GM23338 (cell line): Measurements from ENCODE around the gene RFX8. TPM values are rescaled to one million over a fixed set of nuclear protein-coding genes. Genes with fewer than 3 reads are reported as not detected.
A peak's percentile ranks its signal among the peaks of the same experiment; 100 is the strongest.
"Not testable (repeated sequence)": the region's sequence is repeated elsewhere in the genome, so short reads cannot be mapped to it uniquely, and the experiment has no call there.

Experiments used
- ATAC-seq: fragments of 200-7000 bp; cut with Tn5 transposase; 3 replicates; pipeline ENCODE4 v1.9.1; 2020
- DNase-seq: peaks from one replicate; pipeline ENCODE4 v3.0.0-alpha.2; 2015; ENCODE audit warnings: low spot score
- H2AFZ ChIP-seq: fragments of 200-600 bp; sonication (generic); 2 replicates; pipeline ENCODE4 v1.8.0; 2016; ENCODE audit warnings: antibody characterized with exemption, mild to moderate bottlenecking, moderate library complexity
- H3F3A ChIP-seq: fragments of 200-600 bp; sonication (generic); replicated peaks from 2 replicates; pipeline ENCODE4 v1.8.0; 2017; ENCODE audit warnings: antibody characterized with exemption, mixed run types, low read depth
- H3K27ac ChIP-seq: fragments of 200-600 bp; sonication (generic); 2 replicates; pipeline ENCODE4 v1.6.1; 2016; ENCODE audit warnings: low read depth
- H3K27me3 ChIP-seq: fragments of 200-600 bp; sonication (generic); 2 replicates; pipeline ENCODE4 v1.8.0; 2016; ENCODE audit warnings: mild to moderate bottlenecking, mixed run types, moderate library complexity; ENCODE audit not compliant: insufficient read depth
- H3K36me3 ChIP-seq: fragments of 200-600 bp; sonication (generic); 2 replicates; pipeline ENCODE4 v1.8.0; 2016; ENCODE audit warnings: mild to moderate bottlenecking; ENCODE audit not compliant: insufficient read depth
- H3K4me1 ChIP-seq: fragments of 200-600 bp; sonication (generic); 2 replicates; pipeline ENCODE4 v1.8.0; 2016; ENCODE audit warnings: mild to moderate bottlenecking, moderate library complexity; ENCODE audit not compliant: insufficient read depth
- H3K4me2 ChIP-seq: fragments of 200-600 bp; sonication (generic); 2 replicates; pipeline ENCODE4 v1.7.1; 2017; ENCODE audit warnings: mixed run types
- H3K4me3 ChIP-seq: fragments of 200-600 bp; sonication (generic); 2 replicates; pipeline ENCODE4 v1.6.1; 2016; ENCODE audit warnings: mixed run types
- H3K79me2 ChIP-seq: fragments of 200-600 bp; sonication (generic); replicated peaks from 2 replicates; pipeline ENCODE4 v1.8.0; 2017; ENCODE audit warnings: mild to moderate bottlenecking; ENCODE audit not compliant: insufficient read depth
- H3K9me2 ChIP-seq: fragments of 200-600 bp; sonication (generic); 2 replicates; pipeline ENCODE4 v1.8.0; 2017; ENCODE audit not compliant: insufficient read depth
- H4K20me1 ChIP-seq: fragments of 200-600 bp; sonication (generic); replicated peaks from 2 replicates; pipeline ENCODE4 v1.8.0; 2017; ENCODE audit warnings: mild to moderate bottlenecking; ENCODE audit not compliant: insufficient read depth
- H3K27ac Mint-ChIP-seq: 2 replicates; pipeline ENCODE4 v1.8.0; 2020; ENCODE audit warnings: inconsistent platforms, mild to moderate bottlenecking, moderate library complexity, mixed read lengths
- H3K27me3 Mint-ChIP-seq: 3 replicates; pipeline ENCODE4 v1.8.0; 2022; ENCODE audit warnings: low read depth, mild to moderate bottlenecking, moderate library complexity, mixed read lengths, inconsistent platforms; ENCODE audit not compliant: insufficient read depth, poor library complexity
- H3K36me3 Mint-ChIP-seq: 3 replicates; pipeline ENCODE4 v1.8.0; 2021; ENCODE audit warnings: low read depth, mild to moderate bottlenecking, inconsistent platforms, moderate library complexity, mixed read lengths
- H3K4me1 Mint-ChIP-seq: 3 replicates; pipeline ENCODE4 v1.8.0; 2020; ENCODE audit warnings: mild to moderate bottlenecking, inconsistent platforms, mixed read lengths
- H3K4me3 Mint-ChIP-seq: 3 replicates; pipeline ENCODE4 v1.8.0; 2021; ENCODE audit warnings: moderate library complexity, mild to moderate bottlenecking, inconsistent platforms, mixed read lengths
- H3K9me3 Mint-ChIP-seq: 3 replicates; pipeline ENCODE4 v1.8.0; 2020; ENCODE audit warnings: moderate library complexity, mild to moderate bottlenecking, inconsistent platforms, mixed read lengths
- CREB1 ChIP-seq: fragments of 250-450 bp; sonication (Bioruptor Pico); IDR thresholded peaks from 2 replicates; pipeline ENCODE4 v1.5.0; 2020; ENCODE audit warnings: low read depth, mild to moderate bottlenecking, moderate library complexity
- CTCF ChIP-seq, 2 experiments: fragments of 200-600 bp in 1 of 2; sonication (generic) in 1 of 2; conservative IDR thresholded peaks; 2 replicates each; pipeline versions ENCODE4 v1.5.1 to v1.6.1; 2016 to 2017; ENCODE audit warnings: antibody characterized with exemption in 2 of 2, low read depth in 2 of 2, mild to moderate bottlenecking in 2 of 2, moderate library complexity in 1 of 2
- EZH2 ChIP-seq: fragments of 200-600 bp; sonication (generic); IDR thresholded peaks from one replicate; pipeline ENCODE4 v1.8.0; 2017; ENCODE audit warnings: antibody characterized with exemption, mild to moderate bottlenecking, low read depth; ENCODE audit not compliant: unreplicated experiment
- EZH2phosphoT487 ChIP-seq: fragments of 200-600 bp; sonication (generic); IDR thresholded peaks from one replicate; pipeline ENCODE4 v1.8.1; 2018; ENCODE audit warnings: antibody characterized with exemption; ENCODE audit not compliant: unreplicated experiment
- JUNB ChIP-seq: IDR thresholded peaks from one replicate; pipeline ENCODE4 v1.6.1; 2016; ENCODE audit warnings: antibody characterized with exemption; ENCODE audit not compliant: unreplicated experiment
- NANOG ChIP-seq: IDR thresholded peaks from 2 replicates; pipeline ENCODE4 v1.6.1; 2016; ENCODE audit warnings: antibody characterized with exemption, borderline replicate concordance
- POLR2AphosphoS5 ChIP-seq: IDR thresholded peaks from 2 replicates; pipeline ENCODE4 v1.6.1; 2016; ENCODE audit warnings: antibody characterized with exemption, low read depth
- REST ChIP-seq: IDR thresholded peaks from one replicate; pipeline ENCODE4 v1.6.1; 2018; ENCODE audit warnings: antibody characterized with exemption; ENCODE audit not compliant: unreplicated experiment
- STAT1 ChIP-seq: IDR thresholded peaks from one replicate; pipeline ENCODE4 v1.6.1; 2016; ENCODE audit warnings: antibody characterized with exemption; ENCODE audit not compliant: unreplicated experiment
- ZNF114 ChIP-seq: fragments of 250-450 bp; sonication (Bioruptor Pico); IDR thresholded peaks from 2 replicates; pipeline ENCODE4 v1.5.0; 2020; ENCODE audit warnings: mild to moderate bottlenecking, moderate library complexity
- ZNF331 ChIP-seq: fragments of 250-450 bp; sonication (Bioruptor Pico); IDR thresholded peaks from 2 replicates; pipeline ENCODE4 v1.5.0; 2020; ENCODE audit warnings: low read depth, mild to moderate bottlenecking, moderate library complexity
- polyA plus RNA-seq: library from polyadenylated mRNA; unstranded; fragments of >200 nt; fragmentation: Nextera tagmentation; extraction: Ambion mirVana; gene quantifications from 2 replicates; pipeline ENCODE4 v1.2.1, GENCODE V29; 2016
- total RNA-seq: library from RNA; depleted of rRNA; stranded (reverse); fragments of >200 nt; shearing (Covaris generic); gene quantifications from 2 replicates; pipeline ENCODE4 v1.2.3, GENCODE V29; 2014
- TF ChIP-seq, protein P1 (sequence below): IDR thresholded peaks from 2 replicates; pipeline ENCODE4 v1.6.1; 2016; ENCODE audit warnings: antibody characterized with exemption

The RFX8 gene
- total and polyA plus RNA-seq, 2 experiments from 2014 or later, result 0.65 to 1.5 TPM

DNA sequence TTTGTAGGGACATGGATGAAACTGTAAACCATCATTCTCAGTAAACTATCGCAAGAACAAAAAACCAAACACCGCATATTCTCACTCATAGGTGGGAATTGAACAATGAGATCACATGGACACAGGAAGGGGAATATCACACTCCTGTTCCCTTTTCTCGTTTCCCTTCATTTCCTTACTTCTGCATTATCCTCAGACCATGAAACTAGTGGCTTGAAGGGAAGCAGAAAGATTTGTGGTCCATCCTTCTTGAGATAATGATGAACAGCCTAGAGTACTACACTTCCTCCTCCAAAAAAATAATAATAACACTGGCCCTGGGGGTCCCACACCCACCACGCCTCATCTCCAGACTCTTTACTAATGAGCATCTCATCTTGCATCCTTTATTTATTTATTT is 30.4 kb upstream of the RFX8 start:
- H3K79me2 ChIP-seq, H3K36me3 ChIP-seq, H2AFZ ChIP-seq, H3K27me3 Mint-ChIP-seq, H3K36me3 Mint-ChIP-seq, H3F3A ChIP-seq, DNase-seq, H3K4me3 Mint-ChIP-seq, H4K20me1 ChIP-seq, H3K4me2 ChIP-seq, H3K9me2 ChIP-seq, H3K4me1 ChIP-seq, H3K27ac Mint-ChIP-seq, H3K9me3 Mint-ChIP-seq, H3K27me3 ChIP-seq, H3K4me1 Mint-ChIP-seq, H3K27ac ChIP-seq, H3K4me3 ChIP-seq, ATAC-seq: not testable (repeated sequence)

- not testable (repeated sequence) for H3K4me2 ChIP-seq, H3K79me2 ChIP-seq, H3K4me3 Mint-ChIP-seq, H3K4me1 Mint-ChIP-seq, DNase-seq, H3K4me3 ChIP-seq, H2AFZ ChIP-seq, H3K9me2 ChIP-seq, H3K4me1 ChIP-seq, H3K27ac ChIP-seq, H3K36me3 Mint-ChIP-seq, H3F3A ChIP-seq, H3K27me3 ChIP-seq, H3K36me3 ChIP-seq, H3K9me3 Mint-ChIP-seq, H3K27me3 Mint-ChIP-seq, ATAC-seq, H3K27ac Mint-ChIP-seq, H4K20me1 ChIP-seq
Observed at GRCh38 chr2:101504744-101505143, 29.8 kb upstream of the RFX8 start.

DNA sequence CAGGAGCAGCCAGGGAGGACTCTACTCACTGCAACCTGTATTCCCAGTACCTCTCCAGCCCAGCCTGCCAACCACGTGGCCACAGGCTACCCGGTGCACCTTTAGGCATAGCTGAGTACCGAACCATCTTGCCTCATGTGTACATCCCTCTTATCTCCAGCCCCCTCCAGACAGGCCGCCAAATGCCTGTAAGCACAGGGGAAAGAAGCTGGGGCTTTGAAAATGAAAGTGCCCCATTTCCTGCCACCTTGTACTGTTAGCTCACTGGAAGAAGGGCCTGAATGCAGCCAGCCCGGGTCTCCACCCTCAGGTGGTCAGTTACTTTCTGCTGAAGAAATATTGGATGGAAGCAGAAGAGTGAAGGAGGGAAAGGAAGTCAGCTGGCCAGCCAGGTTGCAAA is 27.2 kb upstream of the RFX8 start:
- H4K20me1 ChIP-seq, result no peaks in the 10 kb centered on the region
- ATAC-seq (no peak), DNase-seq (no peak)
- Mint-ChIP-seq H3K9me3 (no peaks in the 10 kb centered on the region), H3K4me3 (no peak overlapping the region), H3K27me3 (no peaks in the 10 kb centered on the region), H3K27ac (no peak overlapping the region), H3K36me3 (no peaks in the 10 kb centered on the region), H3K4me1 (no peaks in the 10 kb centered on the region)
- no peaks in the 10 kb centered on the region for H3F3A ChIP-seq
- no peaks in the 10 kb centered on the region for H3K27me3 ChIP-seq
- no peak overlapping the region for H3K4me3 ChIP-seq
- H2AFZ ChIP-seq, result peak overlapping the region; percentile 63; the same call in 1 of the 2 replicates
- no peaks in the 10 kb centered on the region for H3K4me1 ChIP-seq
- no peaks in the 10 kb centered on the region for H3K36me3 ChIP-seq
- no peaks in the 10 kb centered on the region; the same call in 1 of the 2 replicates for H3K9me2 ChIP-seq
- H3K4me2 ChIP-seq, result no peak overlapping the region
- no peaks in the 10 kb centered on the region for H3K79me2 ChIP-seq
- no peak overlapping the region for H3K27ac ChIP-seq
- no peak for TF ChIP-seq STAT1
- TF ChIP-seq JUNB, result no peak
- no peak for TF ChIP-seq EZH2
- no peak for TF ChIP-seq CREB1
- TF ChIP-seq CTCF (conservative IDR thresholded peaks at IDR 0.05; ENCODE audit: low read depth in 2 of 2), result no peak
- no peak for TF ChIP-seq NANOG
- TF ChIP-seq EZH2phosphoT487, result no peak
- TF ChIP-seq, protein P1, sequence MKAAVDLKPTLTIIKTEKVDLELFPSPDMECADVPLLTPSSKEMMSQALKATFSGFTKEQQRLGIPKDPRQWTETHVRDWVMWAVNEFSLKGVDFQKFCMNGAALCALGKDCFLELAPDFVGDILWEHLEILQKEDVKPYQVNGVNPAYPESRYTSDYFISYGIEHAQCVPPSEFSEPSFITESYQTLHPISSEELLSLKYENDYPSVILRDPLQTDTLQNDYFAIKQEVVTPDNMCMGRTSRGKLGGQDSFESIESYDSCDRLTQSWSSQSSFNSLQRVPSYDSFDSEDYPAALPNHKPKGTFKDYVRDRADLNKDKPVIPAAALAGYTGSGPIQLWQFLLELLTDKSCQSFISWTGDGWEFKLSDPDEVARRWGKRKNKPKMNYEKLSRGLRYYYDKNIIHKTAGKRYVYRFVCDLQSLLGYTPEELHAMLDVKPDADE, result no peak
- TF ChIP-seq REST, result no peak
- no peak for TF ChIP-seq ZNF114 (CRISPR knock-in tag)
- TF ChIP-seq ZNF331 (CRISPR knock-in tag), result no peak
- no peak for TF ChIP-seq POLR2AphosphoS5
